ENCODE measurements around the gene GTF3C5. TPM values are rescaled to one million over a fixed set of nuclear protein-coding genes. Genes with fewer than 3 reads are reported as not detected.

Gene GTF3C5
- total and polyA plus RNA-seq, 9 of the 15 experiments (the other 6 are each of a cell fraction or from before 2014, with no cell fraction given) = 3.8 to 118 (median 83.7) TPM

DNA sequence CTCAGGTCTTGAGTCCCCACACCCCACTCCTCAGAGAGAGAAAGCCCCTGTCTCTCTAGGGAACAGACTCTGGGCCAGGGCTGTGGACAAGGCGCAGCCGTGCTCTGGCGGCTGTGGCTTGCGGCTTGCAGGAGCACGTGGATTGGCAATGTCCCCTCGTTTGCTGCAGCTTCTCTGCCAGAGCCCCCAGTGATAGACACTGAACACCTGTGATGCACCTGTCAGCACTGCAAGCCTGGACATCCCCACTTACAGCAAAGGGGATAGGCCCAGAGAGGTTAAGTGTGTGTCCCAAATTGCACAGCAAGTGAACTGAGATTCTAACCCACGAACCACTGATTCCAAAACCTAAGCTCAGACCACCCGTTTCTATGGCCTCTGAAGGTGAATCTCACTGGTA, 45.3 kb upstream of the GTF3C5 start (continued):
- no peak for TF ChIP-seq ZNF592 (IDR thresholded peaks at IDR 0.05)
- TF ChIP-seq POLR2G (IDR thresholded peaks at IDR 0.05; ENCODE audit: low read depth, low read length) = no peak
- no peak for TF ChIP-seq ARID2 (IDR thresholded peaks at IDR 0.05)
- TF ChIP-seq SMARCB1 (IDR thresholded peaks at IDR 0.05; ENCODE audit: insufficient read length, low read depth) = no peak
- TF ChIP-seq, protein P1, sequence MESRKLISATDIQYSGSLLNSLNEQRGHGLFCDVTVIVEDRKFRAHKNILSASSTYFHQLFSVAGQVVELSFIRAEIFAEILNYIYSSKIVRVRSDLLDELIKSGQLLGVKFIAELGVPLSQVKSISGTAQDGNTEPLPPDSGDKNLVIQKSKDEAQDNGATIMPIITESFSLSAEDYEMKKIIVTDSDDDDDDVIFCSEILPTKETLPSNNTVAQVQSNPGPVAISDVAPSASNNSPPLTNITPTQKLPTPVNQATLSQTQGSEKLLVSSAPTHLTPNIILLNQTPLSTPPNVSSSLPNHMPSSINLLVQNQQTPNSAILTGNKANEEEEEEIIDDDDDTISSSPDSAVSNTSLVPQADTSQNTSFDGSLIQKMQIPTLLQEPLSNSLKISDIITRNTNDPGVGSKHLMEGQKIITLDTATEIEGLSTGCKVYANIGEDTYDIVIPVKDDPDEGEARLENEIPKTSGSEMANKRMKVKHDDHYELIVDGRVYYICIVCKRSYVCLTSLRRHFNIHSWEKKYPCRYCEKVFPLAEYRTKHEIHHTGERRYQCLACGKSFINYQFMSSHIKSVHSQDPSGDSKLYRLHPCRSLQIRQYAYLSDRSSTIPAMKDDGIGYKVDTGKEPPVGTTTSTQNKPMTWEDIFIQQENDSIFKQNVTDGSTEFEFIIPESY (CRISPR knock-in tag; IDR thresholded peaks at IDR 0.05) = peak; percentile 96
- TF ChIP-seq KAT8 (IDR thresholded peaks at IDR 0.05; ENCODE audit: low read depth) = no peak
- TF ChIP-seq MCM7 (IDR thresholded peaks at IDR 0.05) = no peak
- no peak for TF ChIP-seq HLTF (IDR thresholded peaks at IDR 0.05)
- TF ChIP-seq XRCC5 (IDR thresholded peaks at IDR 0.05; ENCODE audit: low read depth, low read length) = no peak
- peak; percentile 75 for TF ChIP-seq RBM25 (IDR thresholded peaks at IDR 0.05; ENCODE audit: low read depth, low read length, severe bottlenecking)
- no peak for TF ChIP-seq NFXL1 (CRISPR knock-in tag; IDR thresholded peaks at IDR 0.05)
- no peak for TF ChIP-seq ZNF184 (CRISPR knock-in tag; IDR thresholded peaks at IDR 0.05)
- no peak for TF ChIP-seq MNT (conservative IDR thresholded peaks at IDR 0.05)
- TF ChIP-seq ETV1 (tag; conservative IDR thresholded peaks at IDR 0.05; ENCODE audit: low read depth) = no peak
- no peak for TF ChIP-seq PML (IDR thresholded peaks at IDR 0.05; ENCODE audit: low read length)
- TF ChIP-seq NEUROD1 (IDR thresholded peaks at IDR 0.05; ENCODE audit: borderline replicate concordance, low read depth, low read length, partially characterized antibody) = no peak
- TF ChIP-seq, protein P2, sequence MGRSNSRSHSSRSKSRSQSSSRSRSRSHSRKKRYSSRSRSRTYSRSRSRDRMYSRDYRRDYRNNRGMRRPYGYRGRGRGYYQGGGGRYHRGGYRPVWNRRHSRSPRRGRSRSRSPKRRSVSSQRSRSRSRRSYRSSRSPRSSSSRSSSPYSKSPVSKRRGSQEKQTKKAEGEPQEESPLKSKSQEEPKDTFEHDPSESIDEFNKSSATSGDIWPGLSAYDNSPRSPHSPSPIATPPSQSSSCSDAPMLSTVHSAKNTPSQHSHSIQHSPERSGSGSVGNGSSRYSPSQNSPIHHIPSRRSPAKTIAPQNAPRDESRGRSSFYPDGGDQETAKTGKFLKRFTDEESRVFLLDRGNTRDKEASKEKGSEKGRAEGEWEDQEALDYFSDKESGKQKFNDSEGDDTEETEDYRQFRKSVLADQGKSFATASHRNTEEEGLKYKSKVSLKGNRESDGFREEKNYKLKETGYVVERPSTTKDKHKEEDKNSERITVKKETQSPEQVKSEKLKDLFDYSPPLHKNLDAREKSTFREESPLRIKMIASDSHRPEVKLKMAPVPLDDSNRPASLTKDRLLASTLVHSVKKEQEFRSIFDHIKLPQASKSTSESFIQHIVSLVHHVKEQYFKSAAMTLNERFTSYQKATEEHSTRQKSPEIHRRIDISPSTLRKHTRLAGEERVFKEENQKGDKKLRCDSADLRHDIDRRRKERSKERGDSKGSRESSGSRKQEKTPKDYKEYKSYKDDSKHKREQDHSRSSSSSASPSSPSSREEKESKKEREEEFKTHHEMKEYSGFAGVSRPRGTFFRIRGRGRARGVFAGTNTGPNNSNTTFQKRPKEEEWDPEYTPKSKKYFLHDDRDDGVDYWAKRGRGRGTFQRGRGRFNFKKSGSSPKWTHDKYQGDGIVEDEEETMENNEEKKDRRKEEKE (IDR thresholded peaks at IDR 0.05; ENCODE audit: borderline replicate concordance in 1 of 2, control insufficient read depth in 1 of 2, low read depth in 2 of 2, low read length in 1 of 2) = no peak
- no peak for TF ChIP-seq CBX3 (IDR thresholded peaks at IDR 0.05; ENCODE audit: borderline replicate concordance in 1 of 2, low read length in 2 of 2)
- 0 out of 2 replicates have a peak, but pooled peaks have one; percentile 43 for TF ChIP-seq SMARCA5 (IDR thresholded peaks at IDR 0.05)
